T-helper 17 cell (primary cell): ENCODE results near the gene HOXB9. TPM values are rescaled to one million over a fixed set of nuclear protein-coding genes. Genes with fewer than 3 reads are reported as not detected.
A peak's percentile ranks its signal among the peaks of the same experiment; 100 is the strongest.

Experiments used
- ATAC-seq: fragments of 150-1000 bp; cut with Tn5 transposase; 2 replicates; pipeline ENCODE4 v1.10.0; 2021; ENCODE audit warnings: mild to moderate bottlenecking, moderate library complexity
- DNase-seq, 3 donors: peaks; one replicate each; pipeline versions ENCODE4 v3.0.0 to v3.0.0-alpha.2; 2020 to 2021
- H3K9me3 ChIP-seq: one replicate; pipeline ENCODE4 v1.7.0; 2013; ENCODE audit warnings: low read length, mild to moderate bottlenecking; ENCODE audit not compliant: control insufficient read depth, poor library complexity, severe bottlenecking
- H3K27ac Mint-ChIP-seq: one replicate; pipeline ENCODE4 v1.8.0; 2022; ENCODE audit warnings: mild to moderate bottlenecking, moderate library complexity, mixed read lengths
- H3K27me3 Mint-ChIP-seq: one replicate; pipeline ENCODE4 v1.8.0; 2022; ENCODE audit warnings: mixed read lengths
- H3K36me3 Mint-ChIP-seq: one replicate; pipeline ENCODE4 v1.8.0; 2022; ENCODE audit warnings: low read depth, mixed read lengths
- H3K4me1 Mint-ChIP-seq: one replicate; pipeline ENCODE4 v1.8.0; 2022; ENCODE audit warnings: mild to moderate bottlenecking, mixed read lengths
- H3K4me3 Mint-ChIP-seq: one replicate; pipeline ENCODE4 v1.8.0; 2022; ENCODE audit warnings: mild to moderate bottlenecking, moderate library complexity, mixed read lengths
- total RNA-seq, 4 donors: library from RNA in 2 of 4; stranded (reverse) in 2 of 4; gene quantifications; one replicate each; pipeline ENCODE4 v1.2.3 and lab custom pipeline; 2022 to 2026

Gene HOXB9
- total RNA-seq, 2 donors from 2014 or later, result 0.16 TPM; not detected in 1

DNA sequence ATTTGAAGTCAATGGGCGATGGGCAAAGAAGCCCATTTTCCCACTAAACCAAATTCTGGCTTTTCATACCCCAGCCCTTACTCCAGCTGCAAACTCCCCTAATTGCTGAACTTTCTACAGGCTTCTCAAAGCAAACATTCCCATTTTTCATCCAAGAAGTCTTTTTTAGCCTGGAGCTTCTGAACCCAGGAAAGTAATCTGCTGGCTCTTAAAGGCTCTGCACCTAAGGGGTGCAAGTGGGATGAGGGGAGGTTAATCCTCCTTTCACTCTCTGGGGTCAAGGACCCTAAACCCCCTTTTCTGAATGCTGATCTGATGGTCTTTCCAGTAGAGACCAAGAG, 17.7 kb downstream of the HOXB9 start:
- Mint-ChIP-seq H3K27ac (no peak overlapping the region), H3K36me3 (peaks cover 6% of the 10 kb centered on the region), H3K4me1 (peaks cover 26% of the 10 kb centered on the region), H3K4me3 (no peak overlapping the region), H3K27me3 (peaks cover 88% of the 10 kb centered on the region)
- DNase-seq (no peak), ATAC-seq (no peak)
- H3K9me3 ChIP-seq, result no peaks in the 10 kb centered on the region

DNA sequence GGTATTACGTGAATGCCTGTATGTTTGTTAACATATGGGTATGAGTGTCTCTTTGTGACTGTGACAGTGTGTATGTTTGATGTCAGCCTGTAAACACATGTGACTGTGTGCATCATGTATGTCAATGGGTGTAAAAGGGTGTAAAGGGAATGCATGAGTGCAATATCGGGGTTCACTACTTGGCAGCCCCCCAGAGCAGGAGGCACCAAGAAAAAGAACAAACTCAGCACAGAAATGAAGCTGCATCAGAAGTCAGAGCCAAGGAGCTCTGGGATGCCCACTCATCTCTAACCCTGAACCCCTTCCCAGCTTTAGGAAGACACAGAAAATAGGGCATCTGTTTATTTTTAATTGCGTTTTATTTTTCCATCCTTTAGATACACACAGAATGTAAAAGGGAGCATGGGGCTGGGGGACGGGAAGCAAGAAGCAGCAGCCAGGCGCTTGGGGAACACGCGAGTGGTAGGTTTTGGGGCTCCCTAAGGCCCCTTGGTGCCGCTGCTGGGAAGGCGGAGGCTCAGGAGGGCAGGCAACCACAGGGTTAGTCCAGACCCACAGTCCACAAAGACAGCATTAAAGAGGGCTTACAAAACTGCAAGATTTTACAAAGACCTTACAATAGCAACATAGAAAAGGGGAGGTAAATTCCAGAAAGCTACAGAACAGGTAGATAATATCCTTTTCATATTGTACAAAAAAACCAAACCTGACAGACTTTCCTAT, 19.1 kb downstream of the HOXB9 start:
- H3K4me1 Mint-ChIP-seq, result peaks cover 24% of the 10 kb centered on the region
- H3K27ac Mint-ChIP-seq, result no peak overlapping the region
- no peak overlapping the region for H3K4me3 Mint-ChIP-seq

DNA sequence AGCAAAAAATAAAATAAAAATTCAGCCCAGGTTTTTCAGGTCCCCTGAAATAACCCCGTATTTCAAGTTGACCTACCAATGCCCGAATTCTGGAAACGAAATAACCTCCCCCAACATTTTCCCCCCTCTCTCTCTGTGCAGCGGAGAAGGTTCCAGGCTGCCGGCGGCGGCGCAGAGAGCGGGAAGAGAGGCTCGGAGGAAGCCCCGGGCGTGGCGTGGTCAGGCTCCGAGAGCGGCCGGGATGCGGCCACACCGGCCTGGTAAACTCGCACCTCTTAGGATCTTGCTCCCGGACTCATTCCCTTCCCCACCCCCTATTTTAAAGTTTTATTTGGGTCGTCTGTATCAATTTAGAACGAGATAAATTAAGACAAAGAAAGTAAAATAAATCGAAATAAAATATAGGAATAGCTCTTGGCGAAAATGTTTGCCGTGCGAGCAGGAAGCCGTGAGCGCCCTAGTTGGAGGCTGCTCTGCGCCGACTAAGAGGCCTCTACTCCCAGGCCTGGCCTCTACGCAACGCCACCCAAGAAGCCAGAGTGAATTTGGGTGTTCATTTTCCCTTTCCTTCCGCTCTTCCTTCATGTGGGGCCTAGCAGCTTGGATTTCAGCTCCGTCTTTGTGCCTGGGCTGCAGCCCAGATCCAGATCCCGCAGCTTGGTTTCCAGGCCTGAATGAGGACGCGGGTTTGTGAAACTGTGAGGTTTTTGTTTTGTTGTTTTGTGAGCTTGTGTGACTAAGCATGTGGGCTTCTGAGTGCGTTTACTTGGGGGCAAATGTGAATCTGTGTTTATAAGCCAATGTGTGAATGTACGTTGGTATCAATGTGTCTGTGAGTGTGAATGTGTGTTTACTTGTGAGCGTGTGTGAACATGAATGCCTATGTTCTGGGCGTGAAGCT, 19.9 kb downstream of the HOXB9 start:
- H3K27ac Mint-ChIP-seq, result no peak overlapping the region
- peaks cover 18% of the 10 kb centered on the region for H3K4me1 Mint-ChIP-seq
- no peak overlapping the region for H3K4me3 Mint-ChIP-seq
- no peaks in the 10 kb centered on the region for H3K9me3 ChIP-seq
- peaks cover 6% of the 10 kb centered on the region for H3K36me3 Mint-ChIP-seq
- ATAC-seq, result no peak
- peaks cover 88% of the 10 kb centered on the region for H3K27me3 Mint-ChIP-seq
- DNase-seq, result no peak

More for the DNA sequence above, 19.1 kb downstream of the HOXB9 start:
- H3K9me3 ChIP-seq, result no peaks in the 10 kb centered on the region
- peaks cover 6% of the 10 kb centered on the region for H3K36me3 Mint-ChIP-seq
- DNase-seq (no peak), ATAC-seq (no peak)
- H3K27me3 Mint-ChIP-seq, result peaks cover 87% of the 10 kb centered on the region

DNA sequence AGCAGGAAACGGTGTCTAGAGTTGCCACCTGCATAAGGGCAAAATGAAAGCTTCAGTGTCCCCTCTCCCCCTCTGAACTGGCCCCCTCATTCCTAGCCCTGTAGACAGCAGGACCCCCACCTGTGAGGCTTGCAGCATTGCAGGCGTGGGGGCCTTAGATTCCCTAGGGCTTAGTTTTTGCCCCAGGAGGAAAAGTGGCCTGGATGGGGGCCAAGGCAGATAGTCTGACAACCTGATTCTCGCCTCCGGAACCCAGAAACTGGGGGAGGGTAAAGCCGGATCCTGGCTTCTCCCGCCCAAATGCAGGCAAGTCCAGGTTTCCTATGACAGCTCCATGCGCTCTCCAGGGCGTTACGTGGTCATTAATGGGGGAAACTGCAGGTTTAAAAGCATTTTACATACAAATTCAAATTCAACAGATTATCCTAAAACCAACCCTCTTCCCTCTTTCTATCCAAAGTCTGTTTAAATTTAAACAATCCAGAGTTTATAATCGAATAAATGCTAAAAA, 20.7 kb downstream of the HOXB9 start:
- ATAC-seq (no peak), DNase-seq (no peak)
- H3K27me3 Mint-ChIP-seq, result peaks cover 89% of the 10 kb centered on the region
- H3K9me3 ChIP-seq, result no peaks in the 10 kb centered on the region
- H3K4me1 Mint-ChIP-seq, result peaks cover 15% of the 10 kb centered on the region
- H3K4me3 Mint-ChIP-seq, result no peak overlapping the region
- no peak overlapping the region for H3K27ac Mint-ChIP-seq
- peaks cover 6% of the 10 kb centered on the region for H3K36me3 Mint-ChIP-seq

DNA sequence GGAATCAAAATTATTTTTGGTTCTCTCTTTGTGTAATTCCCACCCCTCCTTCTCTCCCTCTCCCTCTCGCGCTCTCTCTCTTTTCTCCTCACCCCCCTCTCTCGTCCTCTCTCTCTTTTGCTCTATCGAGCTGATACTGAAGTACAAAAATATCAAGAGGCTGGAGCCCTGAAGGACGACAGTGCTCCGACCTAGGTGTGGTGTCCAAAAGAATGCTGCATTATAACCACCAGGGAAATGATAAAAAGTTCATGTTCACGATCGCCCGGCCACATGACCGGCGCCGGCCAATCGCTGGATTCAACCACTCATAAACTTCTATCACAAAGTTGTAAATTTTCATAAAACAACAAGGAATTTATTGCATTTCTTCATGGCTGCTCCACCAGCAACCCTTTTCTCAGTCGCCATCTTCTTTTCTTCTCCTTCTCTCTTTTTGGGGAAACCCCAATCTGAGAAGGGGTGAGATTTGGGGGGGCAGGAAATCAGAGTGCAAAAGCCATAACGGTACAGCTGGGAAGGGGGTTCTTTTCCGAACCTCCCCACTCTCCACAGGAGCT, 21.3 kb downstream of the HOXB9 start, which contains the start of gene HOXB6:
HOXB6 (minus strand) TSS at position 217 of the 560 bp plus-strand sequence. CDS start 6,836 bp downstream, outside the sequence.
- H3K4me1 Mint-ChIP-seq, result peaks cover 15% of the 10 kb centered on the region

DNA sequence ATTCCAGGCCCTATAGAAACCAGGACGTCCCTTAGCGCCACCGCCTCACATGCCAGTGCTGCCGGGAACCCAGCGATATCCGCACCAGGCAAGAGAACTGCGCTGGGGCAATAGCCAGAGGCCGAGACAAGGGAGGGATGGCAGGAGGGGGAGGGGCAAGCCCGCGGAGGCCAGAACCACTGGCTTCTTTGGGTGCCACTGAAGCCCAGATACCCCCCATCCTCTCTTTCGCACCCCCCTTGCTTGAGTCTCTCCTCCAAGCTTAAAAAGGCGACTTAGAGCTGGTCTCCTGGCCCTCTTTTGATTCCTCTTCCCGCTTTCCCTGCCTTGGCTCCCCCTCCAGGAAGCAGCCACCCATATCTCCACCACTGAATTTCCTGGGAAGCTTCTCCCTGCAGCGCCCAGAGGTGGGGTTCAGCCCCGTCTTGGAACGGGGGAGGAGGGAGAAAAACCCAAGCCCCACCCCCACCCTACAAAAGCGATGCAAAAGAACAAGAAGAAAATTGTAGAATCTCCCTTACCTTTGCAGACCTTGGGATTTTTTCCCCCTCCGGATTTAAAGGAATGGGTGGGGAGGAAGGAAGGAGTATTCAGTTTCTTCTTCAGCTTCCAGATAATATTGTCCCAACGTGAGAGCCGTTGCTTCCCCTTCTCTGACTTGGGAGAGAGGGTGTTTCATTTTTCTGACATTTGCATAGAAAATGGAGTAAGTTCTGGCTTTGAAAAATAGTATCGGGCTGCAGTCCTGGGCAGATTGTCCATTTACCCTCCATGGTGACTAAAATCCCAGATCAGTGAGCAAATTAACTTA, 22.0 kb downstream of the HOXB9 start:
- Mint-ChIP-seq H3K27ac (peak overlapping the region; percentile 27), H3K4me3 (peak overlapping the region; percentile 64)
- DNase-seq, result no peak

More for the DNA sequence above, 21.3 kb downstream of the HOXB9 start, which contains the start of gene HOXB6:
- H3K9me3 ChIP-seq, result no peaks in the 10 kb centered on the region
- ATAC-seq, result no peak
- Mint-ChIP-seq H3K36me3 (peaks cover 8% of the 10 kb centered on the region), H3K4me3 (peak within 1 kb of the TSS; percentile 64), H3K27ac (peak within 1 kb of the TSS; percentile 27), H3K27me3 (peaks cover 95% of the 10 kb centered on the region)
- DNase-seq, result no peak

DNA sequence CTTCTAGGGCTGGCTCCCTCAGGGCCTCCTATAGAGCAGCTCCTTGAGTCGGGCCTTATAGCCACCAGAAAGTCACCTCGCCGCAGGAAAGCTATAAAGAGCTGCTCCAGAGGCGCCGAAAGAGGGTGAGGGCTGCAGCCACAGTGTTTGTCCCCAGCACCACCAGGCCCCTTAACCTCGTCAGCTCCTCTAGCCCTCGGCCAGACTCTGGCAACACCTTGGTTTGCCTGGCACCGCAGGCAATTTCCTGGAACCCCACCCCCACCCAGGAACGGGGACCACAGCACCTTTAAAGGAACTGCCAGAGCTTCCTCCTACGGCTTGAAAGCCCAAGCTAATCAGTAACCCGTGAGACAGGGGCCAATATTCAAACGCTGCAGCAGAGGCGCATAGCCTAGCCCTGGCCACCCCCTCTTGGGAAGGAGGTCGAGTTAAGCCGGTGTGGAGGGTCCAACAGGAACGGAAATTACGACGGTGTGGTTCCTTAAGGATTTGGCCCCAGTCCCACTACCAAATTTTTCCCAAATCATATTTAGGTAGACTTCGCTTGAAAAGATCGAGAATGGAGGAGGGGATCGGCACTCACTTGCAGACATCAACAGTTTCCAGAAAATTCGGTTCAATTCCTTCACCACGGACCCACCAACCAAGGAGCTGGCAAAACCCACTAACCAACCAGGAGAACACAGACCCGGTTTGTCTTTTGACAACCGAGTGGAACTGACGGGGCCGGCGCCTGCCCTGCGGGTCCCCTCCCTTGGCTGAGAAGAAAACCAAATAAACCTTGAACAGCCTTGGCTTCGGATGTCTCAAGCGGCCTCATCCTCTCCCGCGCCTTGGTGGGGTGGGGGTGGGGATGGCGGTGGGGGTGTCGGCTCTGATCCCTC, 24.4 kb downstream of the HOXB9 start:
- Mint-ChIP-seq H3K4me3 (peak overlapping the region; percentile 69), H3K36me3 (peaks cover 9% of the 10 kb centered on the region), H3K27me3 (peaks cover 97% of the 10 kb centered on the region), H3K27ac (no peak overlapping the region), H3K4me1 (peaks cover 27% of the 10 kb centered on the region)
- DNase-seq (no peak), ATAC-seq (no peak)
- H3K9me3 ChIP-seq, result no peaks in the 10 kb centered on the region

More for the DNA sequence above, 22.0 kb downstream of the HOXB9 start:
- Mint-ChIP-seq H3K4me1 (peaks cover 15% of the 10 kb centered on the region), H3K36me3 (peaks cover 8% of the 10 kb centered on the region), H3K27me3 (peaks cover 96% of the 10 kb centered on the region)
- H3K9me3 ChIP-seq, result no peaks in the 10 kb centered on the region
- no peak for ATAC-seq

DNA sequence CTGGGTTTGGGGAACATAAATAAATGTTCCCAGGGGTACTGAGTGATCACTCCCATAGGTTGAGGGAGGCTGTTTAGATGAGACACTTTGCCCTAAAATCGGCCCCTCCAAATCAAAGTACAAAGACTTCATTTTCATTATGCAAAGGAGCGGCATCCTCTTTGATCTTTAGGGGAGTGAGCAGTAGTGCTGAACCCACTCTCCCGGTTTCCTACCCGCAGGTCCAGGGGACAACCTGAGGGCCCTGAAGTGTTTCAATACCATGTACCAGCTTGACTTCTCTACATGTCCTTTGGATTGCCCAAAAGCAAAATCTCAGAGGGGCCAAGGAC, 25.0 kb downstream of the HOXB9 start:
- peaks cover 34% of the 10 kb centered on the region for H3K4me1 Mint-ChIP-seq

DNA sequence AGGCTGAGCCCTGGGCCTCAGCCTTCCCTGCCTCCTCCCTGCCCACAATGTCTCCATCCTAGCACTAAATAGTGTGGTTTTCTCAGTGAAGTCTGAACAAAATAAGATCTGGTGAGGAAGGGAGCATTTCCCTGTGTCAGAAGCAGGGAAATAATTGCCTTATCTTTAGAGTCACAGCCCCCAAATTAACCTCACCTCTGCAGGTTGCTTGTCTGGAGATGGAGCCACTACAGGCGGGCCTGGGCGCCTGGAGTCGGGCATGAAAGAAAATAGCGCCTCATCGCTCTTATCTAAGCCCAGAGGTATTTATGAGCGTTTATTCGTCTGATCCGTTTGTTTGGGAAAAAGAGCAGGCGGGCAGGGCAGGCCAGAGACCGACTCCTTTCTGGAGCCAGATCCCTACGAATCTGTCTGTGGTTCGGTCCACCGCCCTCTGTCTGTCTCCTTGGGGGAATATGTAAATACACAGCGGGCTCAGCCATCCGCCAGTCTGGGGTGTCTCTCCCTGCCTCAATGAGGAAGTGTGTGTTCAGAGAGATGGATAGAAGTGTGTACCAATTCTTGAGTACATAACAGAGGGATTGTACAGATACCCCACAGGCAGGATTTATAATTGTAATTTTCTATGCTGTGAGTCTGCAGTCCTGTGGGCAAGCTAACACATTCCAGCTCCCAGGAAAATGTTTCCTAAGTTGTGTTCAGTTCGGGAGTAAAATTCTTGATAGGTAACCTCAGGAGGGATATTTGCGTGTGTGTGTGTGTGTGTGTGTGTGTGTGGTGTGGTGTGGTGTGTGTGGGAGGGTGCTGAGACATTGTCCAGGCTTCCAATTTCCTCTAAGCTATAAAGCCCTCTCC, 25.7 kb downstream of the HOXB9 start:
- H3K4me3 Mint-ChIP-seq, result no peak overlapping the region
- H3K4me1 Mint-ChIP-seq, result peaks cover 37% of the 10 kb centered on the region
- H3K27ac Mint-ChIP-seq, result no peak overlapping the region
- no peaks in the 10 kb centered on the region for H3K9me3 ChIP-seq
- ATAC-seq, result no peak
- no peak for DNase-seq
- H3K36me3 Mint-ChIP-seq, result peaks cover 9% of the 10 kb centered on the region
- H3K27me3 Mint-ChIP-seq, result peaks cover 97% of the 10 kb centered on the region

More for the DNA sequence above, 25.0 kb downstream of the HOXB9 start:
- H3K9me3 ChIP-seq, result no peaks in the 10 kb centered on the region
- ATAC-seq, result no peak
- Mint-ChIP-seq H3K36me3 (peaks cover 9% of the 10 kb centered on the region), H3K27me3 (peaks cover 97% of the 10 kb centered on the region), H3K27ac (no peak overlapping the region), H3K4me3 (no peak overlapping the region)
- no peak for DNase-seq

DNA sequence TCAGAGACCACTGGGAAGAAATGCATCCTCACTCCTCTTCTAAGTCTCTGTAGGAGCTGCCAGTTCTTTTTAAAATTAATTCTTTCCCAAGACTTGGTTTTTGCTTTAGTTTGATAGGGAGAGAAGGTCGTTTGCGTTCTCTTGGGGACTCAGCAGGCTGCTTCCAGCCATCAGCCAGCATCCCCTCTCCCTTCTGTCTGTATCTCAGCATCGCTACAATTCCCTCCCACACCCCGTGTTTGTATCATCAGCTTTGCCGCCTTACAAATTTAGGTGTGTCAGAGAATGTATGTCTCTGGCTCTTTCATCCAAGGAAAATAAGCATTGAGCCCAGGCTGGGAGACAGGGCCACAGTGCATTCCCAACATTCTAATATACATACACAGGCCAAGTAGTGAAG, 26.8 kb downstream of the HOXB9 start:
- no peaks in the 10 kb centered on the region for H3K9me3 ChIP-seq
- no peak overlapping the region for H3K27ac Mint-ChIP-seq
- H3K36me3 Mint-ChIP-seq, result peaks cover 9% of the 10 kb centered on the region
- H3K4me3 Mint-ChIP-seq, result no peak overlapping the region
- ATAC-seq (no peak), DNase-seq (no peak)
- H3K4me1 Mint-ChIP-seq, result peaks cover 33% of the 10 kb centered on the region
- H3K27me3 Mint-ChIP-seq, result peaks cover 99% of the 10 kb centered on the region

DNA sequence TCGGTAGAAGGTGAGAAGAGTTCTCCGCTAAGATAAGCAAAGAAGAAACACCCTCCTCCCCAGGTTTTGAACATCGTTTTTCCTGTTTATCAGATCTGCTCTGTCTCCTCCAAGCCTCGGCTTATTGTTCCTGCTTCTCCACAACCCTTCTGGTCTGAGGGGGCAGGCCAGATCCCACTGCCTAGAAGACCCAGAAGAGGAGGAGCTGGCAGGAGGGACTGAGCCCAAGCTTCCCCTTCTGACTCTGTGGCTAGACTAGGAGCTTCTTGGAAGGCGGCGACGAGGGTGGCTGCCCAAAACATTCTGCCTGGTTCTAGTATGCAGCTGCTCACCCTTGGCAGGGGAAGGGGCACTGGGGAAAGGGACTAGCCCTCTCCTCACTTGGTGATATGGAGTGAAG, 27.4 kb downstream of the HOXB9 start:
- H3K4me1 Mint-ChIP-seq, result peaks cover 37% of the 10 kb centered on the region

More for the DNA sequence above, 27.4 kb downstream of the HOXB9 start:
- Mint-ChIP-seq H3K27me3 (peaks cover 99% of the 10 kb centered on the region), H3K27ac (no peak overlapping the region), H3K4me3 (peak overlapping the region; percentile 89), H3K36me3 (peaks cover 9% of the 10 kb centered on the region)
- DNase-seq, result no peak
- no peaks in the 10 kb centered on the region for H3K9me3 ChIP-seq
- no peak for ATAC-seq
